ENCODE data around the gene EME1.

DNA sequence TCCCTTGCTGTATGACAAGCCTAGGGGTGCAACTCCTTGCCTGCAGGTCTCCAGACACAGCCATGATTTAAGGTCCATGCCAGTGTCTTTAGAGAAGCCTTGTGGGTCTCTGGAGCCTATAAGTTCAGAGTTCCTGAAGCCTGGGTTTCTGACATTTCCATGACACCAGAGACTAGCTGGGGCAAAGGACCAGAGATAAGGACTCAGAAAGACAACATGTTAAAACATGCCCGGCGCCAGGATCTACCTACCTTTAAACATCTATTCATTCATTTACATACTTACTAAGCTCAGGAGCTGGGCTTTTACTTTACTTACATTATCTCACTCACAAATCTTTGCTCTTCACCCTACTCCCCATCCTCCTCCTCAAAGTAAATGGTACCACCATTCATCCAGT, 1.5 kb upstream of the EME1 start:
- TF ChIP-seq POLR2A (IDR thresholded peaks at IDR 0.05; ENCODE audit: low read length): no peak
- TF ChIP-seq GATA1 (IDR thresholded peaks at IDR 0.05; ENCODE audit: low read depth, low read length): no peak

Measured in erythroblast (primary cell).